NCI-H1105 (cell line): Measurements from ENCODE around the gene ABCA13.
"Not testable (repeated sequence)": the region's sequence is repeated elsewhere in the genome, so short reads cannot be mapped to it uniquely, and the experiment has no call there.

Experiments
- DNase-seq: peaks from one replicate; lab custom pipeline; 2025; lab: John Stamatoyannopoulos, UW

The ABCA13 gene

DNA sequence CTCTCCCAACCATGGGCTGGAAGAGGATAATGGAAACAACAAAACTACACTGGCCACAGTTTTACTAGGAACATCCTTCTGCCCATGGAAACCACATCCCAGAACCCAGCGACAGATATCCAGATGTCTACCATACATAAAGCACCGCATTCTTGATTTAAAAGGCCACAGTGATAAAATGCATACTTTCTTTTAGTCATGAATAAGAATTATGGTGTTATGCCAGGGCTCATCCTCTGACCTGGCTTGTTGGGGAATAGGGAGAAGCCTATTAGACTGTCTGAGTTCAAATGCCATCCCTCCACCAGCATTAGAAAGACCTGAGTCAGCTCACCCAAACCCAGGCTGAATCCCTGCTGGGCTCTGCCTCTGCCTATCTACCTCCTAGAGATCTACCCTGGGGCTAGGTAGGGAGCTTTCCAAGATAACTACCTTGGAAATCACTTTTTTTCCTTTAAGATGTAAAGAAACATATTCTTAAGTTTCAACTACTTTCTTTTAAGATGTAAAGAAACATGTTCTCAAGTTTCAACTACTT lies 5.2 kb downstream of the ABCA13 start:
- no peak for DNase-seq

- DNase-seq, result no peak
Observed at GRCh38 chr7:48177271-48177670, 6.0 kb downstream of the ABCA13 start.

DNA sequence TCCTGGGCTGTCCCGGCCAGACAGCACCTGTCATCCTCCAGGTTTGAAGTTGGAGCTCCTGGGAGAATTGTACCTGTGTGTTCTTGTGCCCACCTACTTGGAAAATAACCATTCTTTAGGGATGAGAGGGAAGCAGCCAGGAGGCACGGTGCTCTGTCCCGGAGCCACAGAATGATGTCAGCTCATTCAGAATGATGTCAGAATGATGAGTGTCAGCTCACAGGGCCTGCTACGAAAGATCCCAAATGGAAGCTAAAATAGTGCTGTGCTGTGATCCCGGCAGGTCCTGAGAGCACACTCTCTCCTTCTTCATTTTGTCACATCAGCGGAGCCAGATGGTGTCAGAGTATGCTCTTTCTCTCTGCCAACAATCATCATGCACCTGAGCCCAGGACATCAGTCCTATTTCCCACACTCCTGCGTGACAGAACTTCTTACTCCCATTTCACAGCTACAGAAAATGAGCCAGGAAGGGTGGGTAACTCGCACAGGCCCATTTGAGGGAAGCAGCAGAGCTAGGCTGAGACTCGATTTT lies 8.3 kb downstream of the ABCA13 start:
- no peak for DNase-seq

DNA sequence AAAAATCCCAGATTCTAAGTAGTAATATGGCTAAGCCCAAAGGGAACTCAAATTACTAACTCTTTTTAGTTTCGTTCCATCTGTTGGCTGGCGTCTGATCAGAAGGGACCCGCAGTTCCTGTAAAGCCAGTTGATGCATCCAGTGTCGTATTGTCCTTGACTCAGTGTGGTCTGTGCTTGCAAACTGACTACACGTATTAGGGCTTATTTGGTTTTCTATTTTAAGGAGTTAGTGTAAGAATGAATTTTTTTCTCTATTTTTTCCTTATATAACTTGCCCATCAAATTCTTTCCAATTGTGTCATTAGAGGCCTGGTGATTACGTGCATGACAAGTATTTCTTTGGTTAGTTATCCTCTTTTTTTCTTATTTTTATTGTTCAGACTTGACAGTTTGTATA lies 9.7 kb downstream of the ABCA13 start:
- DNase-seq, result no peak

- no peak for DNase-seq
Observed at GRCh38 chr7:48182718-48183369, 11.6 kb downstream of the ABCA13 start.

GRCh38 chr7:48183370-48183743 lies 12.1 kb downstream of the ABCA13 start:
- no peak for DNase-seq

DNA sequence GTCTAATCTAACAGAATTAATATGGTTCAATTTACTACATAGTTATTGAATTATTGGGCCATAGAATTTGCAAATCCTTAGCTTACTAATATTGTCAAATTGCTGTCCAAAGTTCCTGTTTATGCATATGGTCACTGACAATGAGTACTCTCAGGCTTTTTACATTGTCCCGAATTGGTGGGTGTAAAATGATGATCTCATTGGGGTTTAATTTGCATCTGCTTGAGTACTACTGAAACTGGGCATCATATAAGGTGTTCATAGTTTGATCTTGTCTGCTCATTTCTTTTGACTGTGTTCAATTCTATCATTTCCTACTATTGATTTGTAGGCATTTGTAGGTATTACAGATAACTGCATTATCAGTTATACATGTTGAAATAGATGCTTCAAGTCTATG lies 12.7 kb downstream of the ABCA13 start:
- no peak for DNase-seq

- DNase-seq, result no peak
Observed at GRCh38 chr7:48188776-48189520, 17.7 kb downstream of the ABCA13 start.

GRCh38 chr7:48192996-48193395 lies 21.7 kb downstream of the ABCA13 start:
- no peak for DNase-seq

DNA sequence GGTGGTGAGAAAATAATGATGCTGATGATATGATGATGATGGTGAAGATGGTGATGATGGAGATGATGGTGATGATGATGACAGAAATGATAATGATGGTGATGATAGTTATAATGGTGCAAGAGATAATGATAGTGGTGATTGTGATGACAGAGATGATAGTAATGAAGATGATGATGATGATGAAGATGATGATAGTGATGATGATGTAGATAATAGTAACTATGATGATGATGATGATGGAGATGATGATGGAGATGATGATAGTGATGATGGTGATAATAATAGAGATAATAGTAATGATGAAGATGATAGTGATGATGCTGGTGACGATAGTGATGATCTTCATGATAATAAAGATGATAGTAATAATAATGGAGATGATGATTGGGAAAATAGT lies 22.2 kb downstream of the ABCA13 start:
- no peak for DNase-seq

DNA sequence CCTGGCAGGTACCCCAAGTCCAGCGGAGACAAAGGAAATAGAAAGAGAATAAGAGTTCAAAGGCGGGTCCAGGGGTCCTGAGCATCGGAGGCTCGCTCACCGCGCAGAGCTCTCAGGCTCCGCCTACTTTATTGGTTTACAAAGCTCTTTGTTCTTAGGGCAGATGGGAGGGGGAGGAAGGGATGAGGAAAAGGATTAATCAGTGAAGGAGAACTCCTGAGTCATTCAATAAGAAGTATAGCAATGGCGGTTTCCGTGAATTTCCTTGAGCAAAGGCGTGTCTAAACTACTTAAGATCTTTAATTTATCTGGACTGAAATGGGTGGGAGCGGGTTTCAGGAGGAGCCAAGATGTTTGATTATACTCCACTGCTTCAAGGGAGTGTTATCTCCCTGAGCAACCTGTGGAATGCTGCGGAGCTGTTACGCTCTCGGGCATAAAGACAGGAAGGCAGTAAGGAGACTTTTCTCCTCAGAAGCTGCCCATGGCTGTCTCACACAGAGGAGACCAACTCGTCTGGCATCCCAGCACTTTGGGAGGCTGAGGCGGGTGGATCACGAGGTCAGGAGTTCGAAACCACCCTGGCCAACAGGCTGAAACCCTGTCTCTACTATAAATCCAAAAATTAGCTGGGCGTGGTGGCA lies 29.8 kb downstream of the ABCA13 start:
- not testable (repeated sequence) for DNase-seq

- not testable (repeated sequence) for DNase-seq
Observed at GRCh38 chr7:48202916-48203315, 31.7 kb downstream of the ABCA13 start.

DNA sequence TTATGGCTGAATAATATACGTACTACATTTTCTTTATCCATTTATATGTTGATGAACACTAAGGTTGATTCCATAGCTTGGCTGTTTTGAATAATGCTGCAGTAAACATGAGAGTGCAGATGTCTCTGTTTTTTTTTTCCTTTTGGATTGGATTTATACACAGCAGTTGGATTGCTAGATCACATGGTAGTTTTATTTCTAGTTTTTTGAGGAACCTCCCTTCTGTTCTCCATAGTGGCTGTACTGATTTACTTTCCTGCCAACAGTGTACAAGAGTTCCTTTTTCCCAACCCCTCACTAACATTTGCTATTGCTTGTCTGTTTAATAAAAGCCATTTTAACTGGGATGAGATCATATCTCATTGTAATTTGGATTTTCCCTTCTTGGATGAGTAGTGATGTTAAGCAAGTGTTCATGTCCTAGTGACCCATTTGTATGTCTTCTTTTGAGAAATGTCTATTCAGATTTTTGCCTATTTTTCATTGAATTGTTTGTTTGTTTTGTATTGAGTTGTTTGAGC lies 36.0 kb downstream of the ABCA13 start:
- DNase-seq, result no peak

GRCh38 chr7:48209004-48209600 lies 37.8 kb downstream of the ABCA13 start:
- no peak for DNase-seq

DNA sequence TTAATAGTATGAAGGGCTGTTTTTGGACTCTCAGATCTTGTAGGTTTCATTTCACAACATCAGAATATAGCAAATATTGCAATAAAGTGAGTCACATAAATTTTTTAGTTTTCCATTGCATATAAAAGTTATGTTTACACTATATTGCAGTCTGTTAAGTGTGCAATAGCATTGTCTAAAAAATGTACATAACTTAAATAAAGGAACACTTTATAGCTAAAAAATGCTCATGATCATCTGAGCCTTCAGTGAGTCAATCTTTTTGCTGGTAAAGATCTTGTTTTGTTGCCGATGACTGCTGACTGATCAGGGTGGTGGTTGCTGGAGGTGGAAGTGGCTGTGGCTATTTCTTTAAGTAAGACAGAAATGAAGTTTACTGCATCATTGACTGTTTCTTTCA lies 42.0 kb downstream of the ABCA13 start:
- no peak for DNase-seq

DNA sequence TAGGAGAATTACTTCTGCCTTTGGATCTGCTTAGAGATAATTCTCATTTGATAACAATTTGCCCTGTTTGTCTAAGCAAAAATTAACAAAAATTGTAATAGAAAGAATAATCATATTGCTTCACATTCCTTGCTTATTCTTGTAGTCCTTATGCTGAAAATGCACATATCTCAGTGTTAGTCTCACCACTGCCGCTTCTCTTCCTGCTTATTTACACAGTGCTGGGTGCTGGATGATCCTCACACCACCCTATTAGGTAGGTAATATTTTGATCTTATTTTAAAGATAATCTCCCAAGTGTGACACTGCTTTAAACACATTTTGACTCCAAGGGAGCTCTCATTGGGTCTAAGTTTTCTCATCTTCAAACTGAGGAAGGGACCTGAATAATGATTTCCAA lies 46.0 kb downstream of the ABCA13 start:
- no peak for DNase-seq

GRCh38 chr7:48217753-48218152 lies 46.5 kb downstream of the ABCA13 start:
- DNase-seq, result no peak

DNA sequence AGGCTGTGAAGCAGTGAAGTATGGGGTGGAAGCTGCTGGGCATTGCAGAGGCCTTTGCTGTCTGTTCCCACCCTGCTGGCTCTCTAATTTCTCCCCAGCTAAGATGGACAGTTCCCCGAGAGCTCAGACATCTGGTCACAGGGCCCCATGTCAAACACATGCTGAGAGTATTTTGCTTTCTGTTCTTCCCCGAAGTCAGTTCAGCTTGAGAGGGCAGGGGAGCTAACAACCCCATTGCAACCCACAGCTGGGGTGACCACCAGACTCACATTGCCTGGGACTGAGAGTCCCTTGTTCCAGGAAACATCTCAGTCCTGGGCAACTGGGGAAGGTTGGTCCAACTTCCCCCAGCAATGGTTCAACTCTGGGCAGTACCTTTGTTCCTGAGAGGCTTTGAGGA lies 52.8 kb downstream of the ABCA13 start:
- DNase-seq, result no peak

DNA sequence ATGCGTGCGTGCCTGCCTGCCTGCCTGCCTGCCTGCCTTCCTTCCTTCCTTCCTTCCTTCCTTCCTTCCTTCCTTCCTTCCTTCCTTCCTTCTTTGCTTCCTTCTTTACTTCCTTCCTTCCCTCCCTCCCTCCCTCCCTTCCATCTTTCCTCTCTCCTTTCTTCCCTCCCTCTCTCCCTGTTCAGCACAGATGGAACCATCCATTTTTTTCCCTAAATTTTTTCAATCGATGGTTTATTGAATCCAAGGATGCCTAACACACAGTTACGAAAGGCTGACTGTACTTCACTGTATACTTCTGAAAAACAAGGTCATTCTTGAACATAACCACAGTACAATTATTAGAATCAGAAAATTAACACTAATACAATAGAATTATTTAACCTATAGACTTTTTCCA lies 53.8 kb downstream of the ABCA13 start:
- no peak for DNase-seq

GRCh38 chr7:48237354-48237753 lies 66.1 kb downstream of the ABCA13 start:
- DNase-seq, result no peak

DNA sequence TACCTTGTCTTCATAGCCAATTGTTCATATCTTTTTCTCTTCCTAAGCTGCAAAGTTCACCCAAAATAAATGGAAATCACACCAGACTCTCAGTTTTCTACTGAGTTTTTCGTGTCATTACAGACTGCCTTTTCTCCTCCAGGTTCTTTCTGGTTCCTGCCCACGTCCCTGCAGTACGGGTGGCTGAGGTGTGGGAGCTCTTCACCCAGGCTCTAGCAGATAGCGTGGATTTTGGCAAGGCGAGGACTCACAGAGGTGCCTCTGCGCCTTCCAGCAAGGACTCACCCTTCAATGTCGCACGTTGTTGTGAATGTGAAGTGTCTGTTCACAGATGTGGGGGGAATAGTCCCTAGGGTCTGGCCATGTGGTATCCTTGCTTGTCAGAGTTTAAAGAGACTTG lies 71.6 kb downstream of the ABCA13 start:
- no peak for DNase-seq

GRCh38 chr7:48244864-48245271 lies 73.6 kb downstream of the ABCA13 start:
- DNase-seq, result no peak
